Stimulated activated CD8-positive, alpha-beta memory T cell treated with anti-CD3 and anti-CD28 coated beads, Interleukin-15, amount 100 ng/mL, for 4 hours (primary cell): ENCODE results near the gene KIF19.
"Not testable (repeated sequence)": the region's sequence is repeated elsewhere in the genome, so short reads cannot be mapped to it uniquely, and the experiment has no call there.

Experiments
- DNase-seq, 2 donors: peaks; one replicate each; pipeline ENCODE4 v3.0.0-alpha.2; 2020; ENCODE audit warnings: low read depth in 2 of 2

The KIF19 gene, protein sequence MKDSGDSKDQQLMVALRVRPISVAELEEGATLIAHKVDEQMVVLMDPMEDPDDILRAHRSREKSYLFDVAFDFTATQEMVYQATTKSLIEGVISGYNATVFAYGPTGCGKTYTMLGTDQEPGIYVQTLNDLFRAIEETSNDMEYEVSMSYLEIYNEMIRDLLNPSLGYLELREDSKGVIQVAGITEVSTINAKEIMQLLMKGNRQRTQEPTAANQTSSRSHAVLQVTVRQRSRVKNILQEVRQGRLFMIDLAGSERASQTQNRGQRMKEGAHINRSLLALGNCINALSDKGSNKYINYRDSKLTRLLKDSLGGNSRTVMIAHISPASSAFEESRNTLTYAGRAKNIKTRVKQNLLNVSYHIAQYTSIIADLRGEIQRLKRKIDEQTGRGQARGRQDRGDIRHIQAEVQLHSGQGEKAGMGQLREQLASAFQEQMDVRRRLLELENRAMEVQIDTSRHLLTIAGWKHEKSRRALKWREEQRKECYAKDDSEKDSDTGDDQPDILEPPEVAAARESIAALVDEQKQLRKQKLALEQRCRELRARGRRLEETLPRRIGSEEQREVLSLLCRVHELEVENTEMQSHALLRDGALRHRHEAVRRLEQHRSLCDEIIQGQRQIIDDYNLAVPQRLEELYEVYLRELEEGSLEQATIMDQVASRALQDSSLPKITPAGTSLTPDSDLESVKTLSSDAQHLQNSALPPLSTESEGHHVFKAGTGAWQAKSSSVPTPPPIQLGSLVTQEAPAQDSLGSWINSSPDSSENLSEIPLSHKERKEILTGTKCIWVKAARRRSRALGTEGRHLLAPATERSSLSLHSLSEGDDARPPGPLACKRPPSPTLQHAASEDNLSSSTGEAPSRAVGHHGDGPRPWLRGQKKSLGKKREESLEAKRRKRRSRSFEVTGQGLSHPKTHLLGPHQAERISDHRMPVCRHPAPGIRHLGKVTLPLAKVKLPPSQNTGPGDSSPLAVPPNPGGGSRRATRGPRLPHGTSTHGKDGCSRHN

DNA sequence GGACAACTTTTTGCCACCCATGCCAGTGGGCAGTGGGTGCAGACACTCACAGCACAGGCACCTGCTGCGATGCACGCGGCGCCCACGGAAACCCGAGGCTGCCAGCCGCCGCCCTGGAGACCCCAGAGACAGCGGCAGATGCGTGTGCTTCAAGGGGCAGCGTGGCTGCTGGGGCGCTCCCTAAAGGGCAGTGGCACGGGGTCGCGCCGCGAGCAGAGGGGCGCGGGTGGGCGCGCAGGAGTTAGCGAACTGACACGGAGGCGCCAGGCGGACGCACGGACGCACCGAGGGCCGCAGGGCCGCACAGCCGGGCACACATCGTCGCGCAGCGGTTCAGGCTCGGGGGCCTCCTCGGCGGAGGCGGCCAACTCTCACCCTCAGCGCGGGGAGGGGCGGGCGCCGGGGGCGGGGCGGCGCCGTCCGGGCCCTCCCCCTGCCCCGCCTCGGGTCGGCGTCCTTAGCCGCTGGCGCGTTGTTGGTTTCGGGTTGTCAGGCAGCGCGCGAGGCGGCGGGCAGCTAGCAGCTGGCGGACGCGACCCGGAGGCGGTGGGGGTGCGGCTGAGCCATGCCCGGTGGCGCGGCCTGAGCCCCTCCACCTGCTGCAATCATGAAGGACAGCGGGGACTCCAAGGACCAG is at the start of gene KIF19:
Gene KIF19 (plus strand): TSS at position 484 of the 637 bp plus-strand sequence. CDS start 124 bp downstream, at position 608.
- DNase-seq = peak; percentile 4 to 33

- DNase-seq = no peak
Measured at GRCh38 chr17:74276541-74277009, 49.5 kb upstream of the KIF19 start.

- DNase-seq = no peak
Measured at GRCh38 chr17:74277935-74278334, 48.1 kb upstream of the KIF19 start.

- DNase-seq = not testable (repeated sequence)
Measured at GRCh38 chr17:74279617-74280016, 46.4 kb upstream of the KIF19 start.

- peak in 1 of 2 donors; percentile 36 for DNase-seq
Measured at GRCh38 chr17:74280093-74280513, 45.9 kb upstream of the KIF19 start.

DNA sequence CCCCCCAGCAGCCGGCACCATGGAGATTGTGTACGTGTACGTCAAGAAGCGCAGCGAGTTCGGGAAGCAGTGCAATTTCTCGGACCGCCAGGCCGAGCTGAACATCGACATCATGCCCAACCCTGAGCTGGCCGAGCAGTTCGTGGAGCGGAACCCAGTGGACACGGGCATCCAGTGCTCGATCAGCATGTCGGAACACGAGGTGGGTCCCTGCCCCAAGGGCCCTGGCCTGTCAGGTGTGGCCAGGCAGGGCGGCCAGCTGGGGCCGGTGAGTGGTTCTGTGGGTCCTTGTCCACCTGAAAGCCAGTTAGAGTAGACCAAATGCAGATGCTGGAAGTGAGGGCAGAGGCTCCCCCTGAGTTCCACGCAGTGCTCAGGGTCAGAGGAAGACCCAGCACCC is 44.2 kb upstream of the KIF19 start:
- DNase-seq = no peak

- DNase-seq = not testable (repeated sequence)
Measured at GRCh38 chr17:74282274-74282586, 43.8 kb upstream of the KIF19 start.

- peak in 1 of 2 donors; percentile 33 for DNase-seq
Measured at GRCh38 chr17:74282587-74283370, 43.2 kb upstream of the KIF19 start.

GRCh38 chr17:74283371-74283673 is 42.7 kb upstream of the KIF19 start:
- DNase-seq = no peak

DNA sequence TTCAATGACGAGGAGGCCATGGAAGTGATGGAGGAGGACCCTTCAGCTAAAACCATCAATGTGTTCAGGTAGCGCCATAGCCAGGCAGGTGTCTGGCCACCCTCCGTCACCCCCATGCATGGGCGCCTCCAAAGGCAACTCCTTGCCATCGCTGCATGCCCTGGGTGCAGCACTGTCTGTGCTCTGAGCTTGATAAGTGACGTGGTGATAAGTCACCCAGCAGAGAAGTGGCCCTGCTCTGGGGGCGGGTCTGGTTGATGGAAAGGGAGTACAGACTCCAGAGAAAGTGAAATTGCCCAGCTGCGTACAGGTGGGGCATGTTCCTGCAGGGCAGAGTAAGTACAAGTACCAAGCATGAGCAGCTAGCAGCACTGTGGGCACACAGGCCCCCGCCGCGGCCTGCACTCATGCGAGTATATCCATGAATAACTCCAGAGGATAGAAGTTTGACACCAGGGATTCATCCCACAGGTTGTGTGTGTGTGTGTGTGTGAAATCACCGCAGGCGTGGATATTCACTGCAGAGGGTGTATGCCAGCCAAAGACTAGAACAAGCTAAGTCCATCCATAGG is 38.9 kb upstream of the KIF19 start:
- DNase-seq = no peak

GRCh38 chr17:74288785-74289184 is 37.2 kb upstream of the KIF19 start:
- DNase-seq = no peak

GRCh38 chr17:74289688-74290087 is 36.3 kb upstream of the KIF19 start:
- DNase-seq = no peak

DNA sequence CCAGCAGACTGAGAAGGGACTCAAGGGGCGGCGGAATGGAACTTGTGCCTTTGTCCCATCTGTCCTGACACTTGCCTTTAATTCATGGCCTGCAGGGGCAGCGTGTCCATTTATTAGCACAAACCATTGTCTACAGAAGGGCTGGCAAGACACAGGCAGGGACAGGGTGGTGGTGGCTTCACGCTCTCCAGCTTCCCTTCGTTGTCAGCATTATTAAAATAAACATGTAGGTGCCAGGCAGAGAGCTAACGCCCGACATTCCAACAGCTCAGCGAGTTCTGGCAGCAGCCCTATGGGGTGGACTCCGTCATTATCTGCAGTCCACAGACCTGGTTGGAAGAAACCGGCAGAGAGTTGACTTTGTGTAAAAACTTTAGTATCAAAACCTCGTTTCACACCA is 35.7 kb upstream of the KIF19 start:
- DNase-seq = no peak

DNA sequence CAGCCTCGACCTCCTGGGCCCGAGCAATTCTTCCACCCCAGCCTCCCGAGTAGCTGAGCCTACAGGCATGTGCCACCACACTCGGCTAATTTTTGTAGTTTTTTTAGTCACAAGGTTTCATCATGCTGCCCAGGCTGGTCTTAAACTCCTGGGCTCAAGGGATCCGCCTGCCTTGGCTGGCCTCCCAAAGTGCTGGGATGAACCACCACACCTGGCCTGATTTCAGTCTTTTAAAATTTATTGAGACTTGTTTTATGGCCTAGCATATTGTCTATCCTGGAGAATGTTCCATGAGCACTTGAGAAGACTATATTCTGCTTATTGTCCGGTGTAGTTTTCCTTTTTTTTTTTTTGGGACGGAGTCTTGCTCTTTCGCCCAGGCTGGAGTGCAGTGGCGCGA is 33.5 kb upstream of the KIF19 start:
- DNase-seq = no peak

DNA sequence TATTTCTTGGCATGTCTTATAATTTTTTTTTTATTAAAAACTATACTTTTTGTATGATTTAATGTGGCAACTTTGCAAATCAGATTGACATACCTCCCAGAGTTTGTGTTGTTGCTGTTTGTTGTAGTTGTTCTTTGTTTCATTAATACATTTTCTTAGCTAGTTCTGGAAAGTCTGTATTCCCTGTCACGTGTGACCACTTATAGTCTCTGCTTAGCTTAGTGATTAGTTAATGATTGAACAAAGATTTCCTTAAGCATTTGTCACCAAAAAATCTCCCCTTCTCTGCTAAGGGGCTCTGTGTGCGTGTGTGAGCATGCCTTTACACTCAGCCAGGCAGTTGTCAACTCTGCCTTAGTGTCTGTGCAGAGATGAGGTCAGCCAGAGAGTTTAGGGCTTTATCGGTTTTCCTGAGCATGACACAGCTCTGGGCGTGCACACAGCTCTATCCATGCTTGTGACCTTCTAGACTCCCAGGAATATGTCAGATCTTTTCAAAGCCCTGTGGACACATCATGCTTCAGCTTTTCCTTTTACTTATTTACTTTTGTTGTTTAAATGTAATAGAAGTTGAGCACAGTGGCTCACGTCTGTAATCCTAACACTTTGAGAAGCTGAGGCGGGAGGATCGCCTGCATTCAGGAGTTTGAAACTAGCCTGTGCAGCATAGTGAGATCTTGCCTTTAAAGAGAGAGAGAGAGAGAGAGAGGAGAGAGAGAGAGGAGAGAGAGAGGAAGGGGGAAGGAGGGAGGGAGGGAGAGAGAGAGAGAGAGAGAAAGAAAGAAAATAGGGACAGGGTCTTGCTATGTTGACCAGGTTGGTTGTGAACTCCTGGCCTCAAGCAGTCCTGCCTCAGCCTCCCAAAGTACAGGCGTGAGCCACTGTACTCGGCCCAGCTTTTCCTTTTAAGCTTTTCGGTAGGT is 30.1 kb upstream of the KIF19 start:
- no peak for DNase-seq

GRCh38 chr17:74296548-74296936 is 29.5 kb upstream of the KIF19 start:
- no peak for DNase-seq

GRCh38 chr17:74297941-74298340 is 28.1 kb upstream of the KIF19 start:
- no peak for DNase-seq

GRCh38 chr17:74298778-74299177 is 27.2 kb upstream of the KIF19 start:
- DNase-seq = no peak

GRCh38 chr17:74299226-74300009 is 26.6 kb upstream of the KIF19 start:
- no peak for DNase-seq
